Stimulated activated CD8-positive, alpha-beta memory T cell treated with anti-CD3 and anti-CD28 coated beads, Interleukin-12 subunit alpha, Interleukin-12 subunit beta, amount 100 ng/mL, for 24 hours (primary cell): ENCODE measurements around the gene ANO8.
"Not testable (repeated sequence)": the region's sequence is repeated elsewhere in the genome, so short reads cannot be mapped to it uniquely, and the experiment has no call there.

Experiments used
- DNase-seq: peaks from one replicate; pipeline ENCODE4 v3.0.0-alpha.2; 2020; ENCODE audit errors: extremely low read depth

ANO8 gene

DNA sequence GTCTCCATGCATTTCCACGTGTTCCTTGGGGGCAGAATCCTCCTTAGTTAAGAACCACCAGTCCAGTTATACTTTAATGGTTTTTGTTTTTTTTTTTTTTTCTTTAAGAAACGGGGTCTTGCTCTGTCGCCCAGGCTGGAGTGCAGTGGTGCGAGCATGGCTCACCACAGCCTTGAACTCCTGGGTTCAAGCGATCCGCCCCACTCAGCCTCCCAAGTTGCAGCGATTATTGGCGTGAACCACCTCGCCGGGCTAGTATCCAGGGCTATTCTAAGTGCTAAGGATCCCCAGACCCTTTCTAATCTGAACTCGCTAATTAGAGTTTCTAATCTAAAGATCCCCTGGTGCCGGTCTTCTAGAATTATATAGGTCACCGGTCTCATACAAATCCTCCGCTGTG is 41.0 kb downstream of the ANO8 start:
- DNase-seq, result no peak

DNA sequence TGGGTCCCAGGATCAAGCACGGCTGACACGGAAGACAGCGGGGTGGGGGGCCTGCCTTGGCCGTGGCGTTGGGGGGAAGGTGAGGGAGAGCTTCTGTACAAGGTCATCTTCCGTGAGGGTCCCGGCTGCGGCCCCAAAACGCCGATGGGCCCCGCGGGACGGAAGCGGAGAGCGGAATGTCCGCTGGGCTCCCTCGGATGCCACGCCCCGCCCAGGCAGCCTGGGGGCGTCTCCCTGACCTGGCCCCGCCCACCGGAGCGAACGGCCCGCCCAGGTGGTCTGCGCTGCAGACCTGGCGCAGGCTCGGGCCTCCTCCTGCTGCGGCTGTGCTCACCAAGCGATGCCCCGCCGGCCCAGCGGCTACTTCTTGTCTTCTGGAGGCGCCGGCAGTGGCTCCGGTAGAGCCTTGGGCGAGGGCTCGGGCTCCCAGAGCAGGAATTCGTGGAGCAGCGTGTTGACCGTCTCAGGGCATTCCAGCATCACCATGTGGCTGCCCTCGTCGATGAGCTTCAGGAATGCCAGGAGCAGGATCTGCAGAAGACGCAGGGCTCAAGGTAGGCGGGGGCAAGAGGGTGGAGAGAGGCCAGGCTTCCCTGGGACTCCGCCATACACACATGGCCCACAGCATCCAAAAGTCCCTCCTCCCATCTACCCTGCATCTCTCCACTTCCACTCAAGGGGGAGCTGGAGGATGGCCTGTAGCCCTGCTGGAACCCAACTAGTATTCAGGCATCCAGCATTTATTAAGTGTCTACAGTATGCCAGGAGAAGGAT is 42.2 kb downstream of the ANO8 start:
- DNase-seq, result no peak

DNA sequence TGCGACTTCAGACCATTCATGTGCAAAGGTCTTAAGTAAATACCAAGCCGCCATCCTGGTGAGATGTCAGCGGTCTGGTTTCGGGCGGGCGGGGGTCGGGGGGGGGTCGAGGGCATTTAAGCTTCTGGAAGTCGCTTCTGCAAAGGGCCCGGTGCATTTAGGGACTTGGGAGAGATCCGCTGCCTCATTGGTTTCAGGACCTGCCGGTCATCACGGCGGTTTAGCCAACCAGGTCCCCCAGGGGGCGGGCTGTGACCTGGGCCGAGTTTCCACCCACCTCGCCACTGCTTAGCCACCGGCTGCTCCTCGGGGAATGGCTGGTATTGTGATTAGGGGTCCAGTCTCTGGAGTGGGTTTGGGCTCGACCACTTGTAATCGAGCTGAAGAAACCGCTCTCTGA is 45.2 kb downstream of the ANO8 start:
- no peak for DNase-seq

DNA sequence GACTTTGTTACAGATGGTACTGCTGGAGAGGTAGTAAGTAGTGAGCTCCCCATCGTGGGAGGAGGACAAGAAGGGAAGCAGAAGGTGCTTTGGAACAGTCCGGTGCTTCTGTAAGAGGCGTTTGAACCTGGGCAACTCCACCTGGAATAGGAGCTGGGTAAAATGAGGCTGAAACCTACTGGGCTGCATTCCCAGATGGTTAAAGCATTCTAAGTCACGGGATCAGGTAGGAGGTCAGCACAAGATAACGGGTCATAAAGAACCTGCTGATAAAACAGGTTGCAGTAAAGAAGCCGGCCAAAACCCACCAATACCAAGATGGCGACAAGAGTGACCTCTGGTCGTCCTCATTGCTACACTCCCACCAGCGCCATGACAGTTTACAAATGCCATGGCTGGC is 47.9 kb downstream of the ANO8 start:
- DNase-seq, result no peak

DNA sequence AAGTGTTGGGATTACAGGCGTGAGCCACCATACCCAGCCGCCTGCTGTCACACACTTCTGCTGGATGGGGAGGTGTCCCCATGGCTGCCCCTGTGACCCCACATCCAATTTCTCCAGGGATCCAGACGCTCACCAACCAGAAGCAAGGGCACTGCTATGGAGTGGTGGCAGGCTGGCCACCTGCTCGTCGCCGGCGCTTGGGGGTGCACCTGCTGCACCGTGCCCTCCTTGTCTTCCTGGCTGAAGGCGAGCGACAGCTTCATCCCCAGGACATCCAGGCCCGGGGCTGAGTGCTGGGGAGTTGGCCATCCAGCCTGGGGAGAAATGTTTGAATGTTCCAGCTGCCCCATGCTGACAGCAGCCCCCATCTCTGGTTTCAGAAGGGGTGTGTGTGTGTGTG is 48.4 kb downstream of the ANO8 start:
- no peak for DNase-seq

DNA sequence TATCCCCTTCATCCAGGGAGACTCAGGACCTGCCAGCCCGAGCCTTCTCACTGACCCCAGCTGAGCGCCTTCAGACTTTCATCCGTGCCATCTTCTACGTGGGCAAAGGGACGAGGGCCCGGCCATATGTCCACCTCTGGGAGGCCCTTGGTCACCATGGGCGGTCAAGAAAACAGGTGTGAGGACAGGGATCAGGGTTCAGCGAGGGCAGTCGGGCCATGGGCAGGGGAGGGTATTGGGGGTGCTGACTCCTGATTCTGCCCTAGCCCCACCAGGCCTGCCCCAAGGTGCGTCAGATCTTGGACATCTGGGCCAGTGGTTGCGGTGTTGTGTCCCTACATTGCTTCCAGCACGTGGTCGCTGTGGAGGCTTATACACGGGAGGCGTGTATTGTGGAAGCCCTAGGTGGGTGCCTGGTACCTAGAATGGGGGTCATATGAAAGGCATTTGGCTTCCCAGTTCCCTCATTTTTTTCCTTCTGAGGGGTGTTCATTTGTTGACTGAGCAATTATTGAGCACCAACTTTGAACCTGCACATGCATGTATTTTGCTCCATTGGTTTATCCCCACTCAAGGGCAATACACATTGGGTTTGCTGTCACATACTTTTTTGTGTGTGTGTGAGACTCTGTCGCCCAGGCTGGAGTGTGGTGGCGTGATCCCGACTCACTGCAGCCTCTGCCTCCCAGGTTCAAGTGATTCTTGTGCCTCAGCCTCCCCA is 49.1 kb downstream of the ANO8 start:
- DNase-seq, result no peak

DNA sequence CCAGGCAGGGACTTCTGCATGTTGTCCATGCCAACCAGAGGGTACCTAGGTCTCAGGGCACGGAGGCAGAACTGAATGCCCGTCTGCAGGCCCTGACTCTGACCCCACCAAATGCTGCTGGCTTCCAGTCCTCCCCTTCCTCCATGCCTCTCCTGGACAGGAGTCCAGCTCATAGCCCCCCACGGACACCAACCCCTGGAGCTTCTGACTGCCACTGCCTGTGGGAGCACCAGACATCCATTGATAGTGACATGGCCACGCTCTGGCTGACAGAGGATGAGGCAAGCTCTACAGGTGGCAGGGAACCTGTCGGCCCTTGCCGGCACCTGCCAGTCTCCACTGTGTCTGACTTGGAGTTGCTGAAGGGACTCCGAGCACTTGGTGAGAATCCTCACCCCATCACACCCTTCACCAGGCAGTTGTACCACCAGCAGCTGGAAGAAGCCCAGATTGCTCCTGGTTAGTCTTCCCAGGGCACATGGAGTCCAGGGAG is 51.1 kb downstream of the ANO8 start:
- DNase-seq, result no peak

DNA sequence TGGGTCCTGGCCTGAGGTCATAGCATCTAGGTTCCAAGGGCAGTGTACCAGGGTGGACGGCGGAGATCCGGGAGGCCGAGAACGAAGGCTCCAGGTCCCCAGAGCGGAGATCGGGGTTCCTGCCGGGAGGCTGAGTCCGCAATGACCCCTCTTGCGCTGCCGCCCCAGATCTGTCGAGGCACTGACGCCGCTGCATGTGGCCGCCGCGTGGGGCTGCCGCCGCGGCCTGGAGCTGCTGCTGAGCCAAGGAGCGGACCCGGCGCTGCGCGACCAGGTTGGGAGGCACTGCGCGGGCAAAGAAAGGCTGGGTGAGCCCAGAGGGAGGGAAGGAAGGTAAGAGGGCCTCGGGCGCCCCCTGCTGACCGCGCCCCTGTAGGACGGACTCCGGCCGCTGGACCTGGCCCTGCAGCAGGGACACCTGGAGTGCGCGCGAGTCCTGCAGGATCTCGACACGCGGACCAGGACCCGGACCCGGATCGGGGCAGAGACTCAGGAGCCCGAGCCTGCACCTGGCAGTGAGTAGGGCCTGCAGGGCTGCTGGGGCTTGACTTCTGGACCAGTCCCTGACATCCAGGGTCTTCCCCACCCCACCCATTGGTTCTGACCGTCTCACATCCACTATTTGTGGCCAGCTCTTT is 52.0 kb downstream of the ANO8 start:
- DNase-seq, result peak; percentile 42

DNA sequence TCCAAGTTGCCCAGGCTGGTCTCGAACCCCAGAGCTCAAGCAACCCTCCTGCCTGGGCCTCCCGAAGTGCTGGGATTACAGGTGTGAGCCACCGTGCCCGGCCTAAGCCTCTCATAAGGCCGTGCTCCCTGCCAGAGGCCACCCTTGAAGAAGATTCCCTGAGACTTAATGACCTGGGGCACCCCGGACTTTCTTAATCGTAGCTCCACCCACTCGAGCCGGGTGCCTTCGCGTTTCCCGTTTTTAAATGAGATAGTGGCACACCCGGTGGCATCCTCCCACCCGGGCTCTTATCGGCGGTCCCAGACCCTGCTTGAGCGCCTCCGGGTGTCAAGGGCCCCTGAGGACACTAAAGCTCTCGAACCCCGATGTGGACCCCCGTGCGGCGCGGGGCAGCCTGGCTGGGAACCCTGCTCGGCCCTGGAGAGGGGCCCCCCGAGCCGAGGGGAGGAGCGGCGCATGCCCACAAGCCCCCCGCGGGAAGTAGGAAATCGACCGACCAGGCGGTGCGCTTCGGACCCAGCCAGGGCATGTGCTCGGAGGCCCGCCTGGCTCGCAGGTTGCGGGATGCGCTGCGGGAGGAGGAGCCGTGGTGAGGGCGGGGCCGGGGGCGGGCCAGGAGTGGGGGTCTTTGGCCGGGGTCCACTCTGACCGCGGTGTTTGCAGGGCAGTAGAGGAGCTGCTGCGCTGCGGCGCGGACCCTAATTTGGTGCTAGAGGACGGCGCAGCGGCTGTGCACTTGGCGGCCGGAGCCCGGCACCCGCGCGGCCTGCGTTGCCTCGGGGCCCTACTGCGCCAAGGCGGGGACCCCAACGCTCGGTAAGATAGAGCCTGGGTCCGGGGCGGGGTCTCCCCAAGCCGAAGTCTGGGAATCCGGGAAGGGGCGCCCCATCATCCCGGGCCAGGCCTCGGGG is 53.0 kb downstream of the ANO8 start, which contains the start of gene ANKLE1:
ANKLE1 (plus strand) TSS at position 511 of the 914 bp plus-strand sequence; CDS start at position 531, 20 bp downstream.
- no peak for DNase-seq

DNA sequence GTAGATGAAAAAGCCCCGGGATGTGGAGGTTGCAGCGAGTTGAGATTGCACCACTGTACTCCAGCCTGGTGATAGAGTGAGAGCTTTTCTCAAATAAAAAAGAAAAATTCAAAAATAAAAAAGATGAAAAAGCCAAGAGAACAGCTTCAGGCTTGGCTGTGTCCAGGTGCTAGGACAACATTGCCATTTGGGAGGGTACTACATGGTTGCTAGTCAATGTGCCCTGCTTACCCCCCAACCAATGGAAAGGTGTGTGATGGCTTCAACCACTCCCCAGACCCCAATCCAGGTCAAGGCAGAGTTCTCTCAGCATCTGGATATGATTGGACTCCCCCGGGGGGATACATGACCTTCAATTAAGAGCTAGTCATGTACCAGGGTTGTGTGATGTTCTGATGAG is 55.2 kb downstream of the ANO8 start:
- no peak for DNase-seq

DNA sequence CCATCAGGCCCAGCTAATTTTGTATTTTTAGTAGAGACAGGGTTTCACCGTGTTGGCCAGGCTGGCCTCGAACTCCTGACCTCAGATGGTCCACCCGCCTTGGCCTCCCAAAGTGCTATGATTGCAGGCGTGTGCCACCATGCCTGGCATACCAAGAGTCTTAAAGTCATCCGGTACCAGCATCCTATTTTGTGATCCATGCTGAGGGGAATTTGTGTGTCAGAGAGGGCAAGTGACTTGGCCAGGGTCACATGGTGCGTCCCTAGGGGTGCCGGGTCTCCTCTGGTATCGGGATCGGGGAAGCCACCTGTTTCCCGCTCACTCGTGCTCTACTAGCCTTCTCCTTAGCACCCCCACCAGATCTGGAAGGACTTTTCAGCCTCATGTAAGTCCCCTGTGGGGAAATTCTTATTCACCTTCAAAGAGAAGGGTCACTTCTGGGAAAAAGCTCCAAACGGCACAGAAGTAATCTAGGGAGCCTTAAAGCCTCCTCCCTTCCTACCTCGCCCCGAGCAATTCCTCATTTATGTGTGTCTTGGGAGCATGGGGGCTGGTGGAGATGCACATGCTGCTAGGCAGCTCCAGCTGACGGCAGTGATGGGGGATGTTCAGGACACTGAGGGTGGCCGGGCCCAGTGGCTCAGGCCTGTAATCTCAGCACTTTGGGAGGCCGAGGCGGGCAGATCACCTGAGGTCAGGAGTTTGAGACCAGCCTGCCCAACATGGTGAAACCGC is 59.0 kb downstream of the ANO8 start:
- no peak for DNase-seq

DNA sequence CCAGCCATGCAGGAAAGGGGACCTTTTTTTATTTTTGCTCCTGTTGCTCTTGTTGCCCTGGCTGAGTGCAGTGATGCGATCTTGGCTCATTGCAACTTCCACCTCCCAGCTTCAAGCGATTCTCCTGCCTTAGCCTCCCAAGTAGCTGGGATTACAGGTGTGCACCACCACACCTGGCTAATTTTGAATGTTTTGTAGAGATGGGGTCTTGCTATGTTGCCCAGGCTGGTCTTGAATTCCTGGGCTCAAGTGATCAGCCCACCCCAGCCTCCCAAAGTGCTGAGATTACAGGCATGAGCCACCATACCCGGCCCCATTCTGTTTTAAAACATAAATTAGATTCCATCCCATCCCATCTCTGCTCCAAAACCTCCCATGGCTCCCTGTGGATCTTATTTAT is 59.8 kb downstream of the ANO8 start:
- DNase-seq, result not testable (repeated sequence)
